ENCODE data around the gene PITPNC1.

GRCh38 chr17:67689534-67690177, 312.6 kb downstream of the PITPNC1 start:
- peak; percentile 87 for TF ChIP-seq CTCF (IDR thresholded peaks at IDR 0.05)
- no peak for TF ChIP-seq ZFX (IDR thresholded peaks at IDR 0.05; ENCODE audit: borderline replicate concordance)
